ENCODE results near the gene NINJ1.

- no peak for TF ChIP-seq POLR2A (IDR thresholded peaks at IDR 0.05; ENCODE audit: low read depth, low read length)
- no peak for TF ChIP-seq RAD21 (IDR thresholded peaks at IDR 0.05; ENCODE audit: low read length)
- no peak for TF ChIP-seq MAZ (IDR thresholded peaks at IDR 0.05; ENCODE audit: borderline replicate concordance, low read depth, low read length)
- no peak for TF ChIP-seq NFE2L2 (IDR thresholded peaks at IDR 0.05; ENCODE audit: low read depth, low read length)
- no peak for TF ChIP-seq CTCF (conservative IDR thresholded peaks at IDR 0.05; ENCODE audit: low read depth, low read length)
- TF ChIP-seq, protein P1, sequence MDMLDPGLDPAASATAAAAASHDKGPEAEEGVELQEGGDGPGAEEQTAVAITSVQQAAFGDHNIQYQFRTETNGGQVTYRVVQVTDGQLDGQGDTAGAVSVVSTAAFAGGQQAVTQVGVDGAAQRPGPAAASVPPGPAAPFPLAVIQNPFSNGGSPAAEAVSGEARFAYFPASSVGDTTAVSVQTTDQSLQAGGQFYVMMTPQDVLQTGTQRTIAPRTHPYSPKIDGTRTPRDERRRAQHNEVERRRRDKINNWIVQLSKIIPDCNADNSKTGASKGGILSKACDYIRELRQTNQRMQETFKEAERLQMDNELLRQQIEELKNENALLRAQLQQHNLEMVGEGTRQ (IDR thresholded peaks at IDR 0.05; ENCODE audit: low read depth, low read length): no peak
- no peak for TF ChIP-seq RFX5 (IDR thresholded peaks at IDR 0.05; ENCODE audit: low read depth, low read length)
- no peak for TF ChIP-seq MXI1 (IDR thresholded peaks at IDR 0.05; ENCODE audit: borderline replicate concordance, low read depth, low read length)
- no peak for TF ChIP-seq CEBPB (IDR thresholded peaks at IDR 0.05; ENCODE audit: low read depth, low read length)
- no peak for TF ChIP-seq RCOR1 (IDR thresholded peaks at IDR 0.05; ENCODE audit: insufficient replicate concordance, low read length)
- no peak for TF ChIP-seq MAFK (IDR thresholded peaks at IDR 0.05; ENCODE audit: low read depth, low read length)
- TF ChIP-seq FOS (IDR thresholded peaks at IDR 0.05; ENCODE audit: low read depth, low read length): no peak
- no peak for TF ChIP-seq BHLHE40 (IDR thresholded peaks at IDR 0.05; ENCODE audit: low read depth, low read length)
Observed at GRCh38 chr9:93164085-93164484, 30.0 kb upstream of the NINJ1 start.
